NCI-H2171 (cell line): ENCODE results near the gene ANKRD66.
"Not testable (repeated sequence)": the region's sequence is repeated elsewhere in the genome, so short reads cannot be mapped to it uniquely, and the experiment has no call there.

Source experiments
- DNase-seq: peaks from one replicate; lab custom pipeline; 2025; lab: John Stamatoyannopoulos, UW

Gene ANKRD66

GRCh38 chr6:46746696-46747095 is at the start of gene ANKRD66:
Gene ANKRD66, plus strand, starts transcription at chr6:46746933. Its CDS starts 5,016 bp downstream, at chr6:46751949.
- DNase-seq, result no peak

- no peak for DNase-seq
Measured at GRCh38 chr6:46699970-46700369, 46.8 kb upstream of the ANKRD66 start.

- no peak for DNase-seq
Measured at GRCh38 chr6:46704562-46704961, 42.2 kb upstream of the ANKRD66 start.

GRCh38 chr6:46706464-46706863 is 40.3 kb upstream of the ANKRD66 start:
- DNase-seq, result no peak

- no peak for DNase-seq
Measured at GRCh38 chr6:46711491-46711890, 35.2 kb upstream of the ANKRD66 start.

- no peak for DNase-seq
Measured at GRCh38 chr6:46715141-46715540, 31.6 kb upstream of the ANKRD66 start.

- no peak for DNase-seq
Measured at GRCh38 chr6:46719099-46719498, 27.6 kb upstream of the ANKRD66 start.

- no peak for DNase-seq
Measured at GRCh38 chr6:46720401-46720800, 26.3 kb upstream of the ANKRD66 start.

GRCh38 chr6:46729787-46730326 is 16.9 kb upstream of the ANKRD66 start:
- DNase-seq, result no peak

- DNase-seq, result no peak
Measured at GRCh38 chr6:46730921-46731461, 15.7 kb upstream of the ANKRD66 start.

GRCh38 chr6:46733341-46733801 is 13.4 kb upstream of the ANKRD66 start:
- DNase-seq, result no peak

- no peak for DNase-seq
Measured at GRCh38 chr6:46734867-46735719, 11.6 kb upstream of the ANKRD66 start, which contains the start of gene PLA2G7. Gene PLA2G7, minus strand, starts transcription at chr6:46735375. Its CDS starts 12,484 bp downstream, at chr6:46722891.

GRCh38 chr6:46735720-46736031 is 11.1 kb upstream of the ANKRD66 start:
- DNase-seq, result no peak

- DNase-seq, result no peak
Measured at GRCh38 chr6:46736906-46737305, 9.8 kb upstream of the ANKRD66 start.

GRCh38 chr6:46741482-46741881 is 5.3 kb upstream of the ANKRD66 start:
- no peak for DNase-seq

GRCh38 chr6:46741910-46742309 is 4.8 kb upstream of the ANKRD66 start:
- no peak for DNase-seq

GRCh38 chr6:46743425-46744158 is 3.1 kb upstream of the ANKRD66 start:
- no peak for DNase-seq

GRCh38 chr6:46744159-46744725 is 2.5 kb upstream of the ANKRD66 start:
- DNase-seq, result not testable (repeated sequence)

- no peak for DNase-seq
Measured at GRCh38 chr6:46745973-46746372, 760 bp upstream of the ANKRD66 start.

- DNase-seq, result no peak
Measured at GRCh38 chr6:46748940-46749503, 2.3 kb downstream of the ANKRD66 start.

GRCh38 chr6:46749731-46750130 is 3.0 kb downstream of the ANKRD66 start:
- DNase-seq, result no peak

GRCh38 chr6:46751658-46752057 is 4.9 kb downstream of the ANKRD66 start:
- no peak for DNase-seq
